Loucy (cell line): ENCODE results near the gene F2RL3.

Source experiments
- H2AFZ ChIP-seq: fragments of 200-600 bp; sonication (generic); 2 replicates; pipeline ENCODE4 v1.6.0; 2016; ENCODE audit warnings: antibody characterized with exemption, mild to moderate bottlenecking, low read length, moderate library complexity
- H3F3A ChIP-seq: fragments of 200-600 bp; 2 replicates; pipeline ENCODE4 v1.6.0; 2016; ENCODE audit warnings: antibody characterized with exemption, low read depth, mild to moderate bottlenecking
- H3K27me3 ChIP-seq: fragments of 200-600 bp; sonication (generic); 2 replicates; pipeline ENCODE4 v1.6.1; 2014; ENCODE audit warnings: low read length, mild to moderate bottlenecking; ENCODE audit not compliant: insufficient read depth, poor library complexity, severe bottlenecking
- H3K36me3 ChIP-seq: fragments of 200-600 bp; sonication (generic); 2 replicates; pipeline ENCODE4 v1.6.1; 2016; ENCODE audit warnings: low read length; ENCODE audit not compliant: insufficient read depth
- H3K4me1 ChIP-seq: fragments of 200-600 bp; sonication (generic); 2 replicates; pipeline ENCODE4 v1.5.1; 2014; ENCODE audit warnings: low read length, mild to moderate bottlenecking; ENCODE audit not compliant: insufficient read depth, poor library complexity, severe bottlenecking
- H3K4me2 ChIP-seq: fragments of 200-600 bp; sonication (generic); 2 replicates; pipeline ENCODE4 v1.6.0; 2014; ENCODE audit warnings: antibody characterized with exemption, low read length, low read depth, mild to moderate bottlenecking; ENCODE audit not compliant: poor library complexity, severe bottlenecking
- H3K4me3 ChIP-seq: fragments of 200-600 bp; sonication (generic); 2 replicates; pipeline ENCODE4 v1.5.1; 2014; ENCODE audit warnings: low read length, mild to moderate bottlenecking, mixed read lengths; ENCODE audit not compliant: poor library complexity, severe bottlenecking
- H3K79me2 ChIP-seq: fragments of 200-600 bp; sonication (generic); 2 replicates; pipeline ENCODE4 v1.6.1; 2014; ENCODE audit warnings: low read length; ENCODE audit not compliant: insufficient read depth
- H3K9ac ChIP-seq: fragments of 200-600 bp; sonication (generic); 2 replicates; pipeline ENCODE4 v1.6.0; 2014; ENCODE audit warnings: mild to moderate bottlenecking, low read depth, low read length, moderate library complexity; ENCODE audit not compliant: poor library complexity, severe bottlenecking
- H3K9me2 ChIP-seq: fragments of 200-600 bp; sonication (generic); replicated peaks from 2 replicates; pipeline ENCODE4 v1.6.1; 2016; ENCODE audit warnings: low read depth, low read length, mixed read lengths
- H3K9me3 ChIP-seq: fragments of 200-600 bp; sonication (generic); 2 replicates; pipeline ENCODE4 v1.6.1; 2014; ENCODE audit warnings: mild to moderate bottlenecking, antibody characterized with exemption, low read length, low read depth; ENCODE audit not compliant: insufficient read depth
- H4K20me1 ChIP-seq: fragments of 200-600 bp; sonication (generic); 2 replicates; pipeline ENCODE4 v1.6.0; 2014; ENCODE audit warnings: antibody characterized with exemption, low read length, mild to moderate bottlenecking; ENCODE audit not compliant: insufficient read depth, poor library complexity, severe bottlenecking
- CTCF ChIP-seq: fragments of 200-600 bp; sonication (generic); conservative IDR thresholded peaks from 2 replicates; pipeline ENCODE4 v1.5.1; 2014; ENCODE audit warnings: mild to moderate bottlenecking, antibody characterized with exemption, low read length
- EZH2phosphoT487 ChIP-seq: fragments of 200-600 bp; IDR thresholded peaks from 2 replicates; pipeline ENCODE4 v1.6.1; 2018; ENCODE audit warnings: antibody characterized with exemption, mild to moderate bottlenecking, moderate library complexity, borderline replicate concordance

Gene F2RL3

DNA sequence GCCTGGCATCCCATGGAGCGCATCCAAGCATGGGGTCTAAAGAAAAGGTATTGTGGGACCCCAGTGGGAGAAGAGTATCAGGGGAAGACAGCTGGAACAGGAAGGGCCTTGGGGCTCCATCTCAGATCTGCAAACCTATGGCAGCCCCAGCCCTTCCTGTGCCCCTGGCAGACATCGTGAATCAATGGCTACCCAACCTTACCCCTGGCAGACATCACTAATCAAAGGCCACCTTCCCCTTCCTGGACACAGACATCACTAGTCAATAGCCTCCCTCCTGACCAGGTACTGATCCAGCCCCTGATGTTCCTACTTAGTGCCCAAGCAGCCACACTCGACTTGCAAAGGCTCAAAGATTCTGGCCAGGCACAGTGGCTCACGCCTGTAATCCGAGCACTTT is 15.8 kb downstream of the F2RL3 start:
- H3K36me3 ChIP-seq: no peaks in the 10 kb centered on the region
- H3K9me3 ChIP-seq: no peaks in the 10 kb centered on the region
- H3F3A ChIP-seq: no peaks in the 10 kb centered on the region
- TF ChIP-seq EZH2phosphoT487 (no peak), CTCF (no peak)
- no peaks in the 10 kb centered on the region for H3K9me2 ChIP-seq
- H3K4me3 ChIP-seq: no peak overlapping the region
- H3K4me1 ChIP-seq: peaks cover 5% of the 10 kb centered on the region
- no peak overlapping the region for H3K9ac ChIP-seq
- H2AFZ ChIP-seq: no peak overlapping the region
- no peaks in the 10 kb centered on the region for H4K20me1 ChIP-seq
- no peaks in the 10 kb centered on the region for H3K27me3 ChIP-seq
- H3K79me2 ChIP-seq: no peaks in the 10 kb centered on the region
- no peak overlapping the region for H3K4me2 ChIP-seq

DNA sequence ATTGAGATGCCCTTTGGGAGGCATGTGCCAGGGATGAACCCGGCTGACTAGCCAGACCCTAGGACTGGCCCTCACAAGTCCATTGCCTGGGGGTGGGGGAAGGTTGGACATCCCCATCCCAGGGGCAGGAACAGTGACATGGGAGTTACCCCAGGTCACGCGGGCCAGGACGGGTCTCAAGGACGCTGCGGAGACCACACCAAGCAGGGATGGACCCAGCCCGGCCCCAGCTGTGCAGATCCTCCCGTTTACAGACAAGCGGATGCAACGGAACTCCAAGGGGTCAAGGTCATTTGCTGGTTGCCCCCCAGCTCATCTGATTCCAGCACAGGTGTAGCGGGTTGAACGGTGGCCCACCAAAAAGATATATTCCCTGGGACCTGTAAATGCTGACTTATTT is 20.0 kb downstream of the F2RL3 start:
- H3K9ac ChIP-seq: no peak overlapping the region
- H3K79me2 ChIP-seq: no peaks in the 10 kb centered on the region
- no peaks in the 10 kb centered on the region for H3K4me1 ChIP-seq
- no peaks in the 10 kb centered on the region for H3K9me2 ChIP-seq
- H3K4me3 ChIP-seq: no peak overlapping the region
- no peak overlapping the region for H3K4me2 ChIP-seq
- TF ChIP-seq CTCF: no peak
- TF ChIP-seq EZH2phosphoT487: no peak
- H3K36me3 ChIP-seq: no peaks in the 10 kb centered on the region
- H2AFZ ChIP-seq: no peak overlapping the region
- H3K27me3 ChIP-seq: no peaks in the 10 kb centered on the region
- no peaks in the 10 kb centered on the region for H3K9me3 ChIP-seq
- H3F3A ChIP-seq: no peaks in the 10 kb centered on the region
- H4K20me1 ChIP-seq: no peaks in the 10 kb centered on the region

DNA sequence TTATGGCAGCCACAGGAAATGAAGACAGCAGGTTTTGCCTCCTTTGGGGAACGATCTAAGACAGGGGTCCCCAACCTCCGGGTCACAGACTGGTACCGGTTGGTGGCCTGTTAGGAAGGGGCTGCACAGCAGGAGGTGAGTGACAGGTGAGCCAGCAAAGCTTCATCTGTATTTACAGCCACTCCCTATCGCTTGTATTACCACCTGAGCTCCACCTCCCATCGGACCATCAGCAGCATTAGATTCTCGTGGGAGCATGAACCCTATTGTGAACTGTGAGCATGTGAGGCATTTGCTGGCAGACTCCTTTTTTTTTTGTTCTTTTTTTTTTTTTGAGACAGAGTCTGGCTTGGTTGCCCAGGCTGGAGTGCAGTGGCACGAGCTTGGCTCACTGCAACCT is 22.2 kb downstream of the F2RL3 start:
- no peak overlapping the region for H2AFZ ChIP-seq

More for the DNA sequence above, 22.2 kb downstream of the F2RL3 start:
- no peaks in the 10 kb centered on the region for H3K79me2 ChIP-seq
- TF ChIP-seq EZH2phosphoT487: no peak
- no peak for TF ChIP-seq CTCF
- H3K4me3 ChIP-seq: no peak overlapping the region
- no peaks in the 10 kb centered on the region for H3F3A ChIP-seq
- H3K27me3 ChIP-seq: no peaks in the 10 kb centered on the region
- H3K4me2 ChIP-seq: no peak overlapping the region
- peaks cover 4% of the 10 kb centered on the region; the same call in 1 of the 2 replicates for H3K9me3 ChIP-seq
- H3K4me1 ChIP-seq: no peaks in the 10 kb centered on the region
- no peak overlapping the region for H3K9ac ChIP-seq
- no peaks in the 10 kb centered on the region for H3K9me2 ChIP-seq
- H4K20me1 ChIP-seq: no peaks in the 10 kb centered on the region
- H3K36me3 ChIP-seq: no peaks in the 10 kb centered on the region
